Measurements from ENCODE around the gene SLBP. TPM values are rescaled to one million over a fixed set of nuclear protein-coding genes. Genes with fewer than 3 reads are reported as not detected.

The SLBP gene
- total and polyA plus RNA-seq, 2 donors (not counting 1 experiment from before 2014, with no cell fraction given): 19.4 to 31.8 TPM

GRCh38 chr4:1746265-1746691 lies 34.2 kb upstream of the SLBP start:
- Histone ChIP-seq H3K9ac (ENCODE audit: low read length) (no peak overlapping the region), H4K20me1 (ENCODE audit: control insufficient read depth, insufficient read depth, low read length, poor library complexity, severe bottlenecking) (no peaks in the 10 kb centered on the region), H3K27me3 (replicated peaks in 1 of 4; ENCODE audit: control extremely low read depth in 1 of 4, control insufficient read depth in 3 of 4, insufficient read depth in 4 of 4, low read length in 3 of 4) (peaks cover 0 to 7% (median 0%) of the 10 kb centered on the region in 4 experiments), H3K4me3 (ENCODE audit: control extremely low read depth in 1 of 5, extremely low read depth in 1 of 5, insufficient read depth in 1 of 5, low read depth in 2 of 5, low read length in 4 of 5) (no peak overlapping the region), H3K27ac (ENCODE audit: low read length in 2 of 2) (no peak overlapping the region), H3K36me3 (replicated peaks in 1 of 2; ENCODE audit: control extremely low read depth in 1 of 2, control insufficient read depth in 1 of 2, extremely low read depth in 1 of 2, insufficient read depth in 2 of 2, low read length in 1 of 2) (peaks cover 0 to 10% of the 10 kb centered on the region in 2 experiments), H2AFZ (ENCODE audit: insufficient read depth, low read depth, low read length, poor library complexity, severe bottlenecking) (no peak overlapping the region), H3K79me2 (ENCODE audit: control insufficient read depth, insufficient read depth, low read length) (no peaks in the 10 kb centered on the region), H3K4me2 (replicated peaks; ENCODE audit: low read depth, low read length, poor library complexity, severe bottlenecking) (peak overlapping the region; percentile 30), H3K4me1 (ENCODE audit: control insufficient read depth in 2 of 2, insufficient read depth in 2 of 2, low read length in 2 of 2) (peaks cover 3 to 10% of the 10 kb centered on the region in 2 donors), H3K9me3 (ENCODE audit: control extremely low read depth in 1 of 3, control insufficient read depth in 2 of 3, insufficient read depth in 1 of 3, low read length in 2 of 3) (no peaks in the 10 kb centered on the region)
- ChIA-PET CTCF (interaction anchor here (2.7 to 6.7 kb wide), 4 partner anchors 53 to 161 kb away, joined by 9 to 120 read pairs (median 44); no protein-coding TSS in a partner anchor), POLR2A (no interaction called here)
- H3K27ac Mint-ChIP-seq: no peak overlapping the region
- ATAC-seq (ENCODE audit: low read depth) (peak; percentile 87), DNase-seq (peak; percentile 85)
- TF ChIP-seq EZH2 (IDR thresholded peaks at IDR 0.05; ENCODE audit: borderline replicate concordance, insufficient read depth, low read depth, low read length, poor library complexity, severe bottlenecking): no peak
- TF ChIP-seq CTCF (IDR thresholded peaks at IDR 0.05): peak; percentile 89
- WGBS (ENCODE audit: insufficient coverage): 29% methylated on average over 17 of the region's 17 CpGs
- peaks cover 2% of the 10 kb centered on the region for H3K4me1 Mint-ChIP-seq
- no peaks in the 10 kb centered on the region for H3K27me3 Mint-ChIP-seq
- no peaks in the 10 kb centered on the region for H3K9me3 Mint-ChIP-seq (ENCODE audit: insufficient read depth)
- no peak overlapping the region for H3K4me3 Mint-ChIP-seq
- intact Hi-C loops (cut with micrococcal nuclease): loop anchor here (1.0 kb wide), 1 partner anchor 153 kb away; no protein-coding TSS in a partner anchor

GRCh38 chr4:1745697-1746096 lies 33.6 kb upstream of the SLBP start:
- peaks cover 0 to 7% (median 0%) of the 10 kb centered on the region in 4 experiments for H3K27me3 ChIP-seq (replicated peaks in 1 of 4; ENCODE audit: control extremely low read depth in 1 of 4, control insufficient read depth in 3 of 4, insufficient read depth in 4 of 4, low read length in 3 of 4)
- Mint-ChIP-seq H3K27ac (no peak overlapping the region), H3K9me3 (ENCODE audit: insufficient read depth) (no peaks in the 10 kb centered on the region), H3K4me3 (no peak overlapping the region), H3K27me3 (no peaks in the 10 kb centered on the region), H3K4me1 (peaks cover 2% of the 10 kb centered on the region)
- H3K27ac ChIP-seq (ENCODE audit: low read length in 2 of 2): no peak overlapping the region
- no peak overlapping the region for H2AFZ ChIP-seq (ENCODE audit: insufficient read depth, low read depth, low read length, poor library complexity, severe bottlenecking)
- peaks cover 0 to 15% of the 10 kb centered on the region in 2 experiments for H3K36me3 ChIP-seq (replicated peaks in 1 of 2; ENCODE audit: control extremely low read depth in 1 of 2, control insufficient read depth in 1 of 2, extremely low read depth in 1 of 2, insufficient read depth in 2 of 2, low read length in 1 of 2)
- no peak for TF ChIP-seq EZH2 (IDR thresholded peaks at IDR 0.05; ENCODE audit: borderline replicate concordance, insufficient read depth, low read depth, low read length, poor library complexity, severe bottlenecking)
- TF ChIP-seq CTCF (IDR thresholded peaks at IDR 0.05): no peak
- ChIA-PET CTCF (interaction anchor here (2.8 to 6.7 kb wide), 3 partner anchors 52 to 154 kb away, joined by 9 to 120 read pairs (median 73); no protein-coding TSS in a partner anchor), POLR2A (no interaction called here)
- H3K9me3 ChIP-seq (ENCODE audit: control extremely low read depth in 1 of 3, control insufficient read depth in 2 of 3, insufficient read depth in 1 of 3, low read length in 2 of 3): no peaks in the 10 kb centered on the region
- H3K4me3 ChIP-seq (ENCODE audit: control extremely low read depth in 1 of 5, extremely low read depth in 1 of 5, insufficient read depth in 1 of 5, low read depth in 2 of 5, low read length in 4 of 5): no peak overlapping the region
- no peak for ATAC-seq (ENCODE audit: low read depth)
- peaks cover 3 to 10% of the 10 kb centered on the region in 2 donors for H3K4me1 ChIP-seq (ENCODE audit: control insufficient read depth in 2 of 2, insufficient read depth in 2 of 2, low read length in 2 of 2)
- H4K20me1 ChIP-seq (ENCODE audit: control insufficient read depth, insufficient read depth, low read length, poor library complexity, severe bottlenecking): no peaks in the 10 kb centered on the region
- H3K9ac ChIP-seq (ENCODE audit: low read length): no peak overlapping the region
- intact Hi-C loops (cut with micrococcal nuclease): loop anchor here (1.0 kb wide), 1 partner anchor 154 kb away; no protein-coding TSS in a partner anchor
- no peaks in the 10 kb centered on the region for H3K79me2 ChIP-seq (ENCODE audit: control insufficient read depth, insufficient read depth, low read length)
- no peak for DNase-seq
- WGBS (ENCODE audit: insufficient coverage): 85% methylated on average over 11 of the region's 12 CpGs
- no peak overlapping the region for H3K4me2 ChIP-seq (replicated peaks; ENCODE audit: low read depth, low read length, poor library complexity, severe bottlenecking)

Measured in B cell (primary cell).